ENCODE measurements around the gene ANKRD29. TPM values are rescaled to one million over a fixed set of nuclear protein-coding genes. Genes with fewer than 3 reads are reported as not detected.

The ANKRD29 gene
- total and polyA plus RNA-seq, 2 experiments from 2014 or later, result 6.6 to 36.6 TPM

DNA sequence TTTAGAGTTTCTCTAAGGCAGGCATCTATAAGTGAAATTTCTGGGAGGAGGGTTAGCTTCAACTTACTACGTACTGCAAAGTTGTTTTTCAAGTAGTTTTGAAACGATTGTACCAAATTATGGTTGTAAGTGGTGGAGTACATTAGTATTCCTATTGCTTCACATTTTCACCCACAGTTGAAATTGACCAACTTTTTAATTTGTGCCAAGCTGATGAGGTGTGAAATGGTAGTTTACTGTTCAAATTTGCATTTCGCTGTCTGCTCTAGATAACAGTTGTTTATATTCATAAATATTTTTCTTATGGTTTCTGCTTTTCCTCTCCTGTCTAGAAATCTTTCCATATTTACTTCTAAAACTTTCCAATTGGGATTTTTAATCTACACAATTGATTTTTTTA lies 95.0 kb downstream of the ANKRD29 start:
- H3K27me3 Mint-ChIP-seq (ENCODE audit: insufficient read depth, low read depth, poor library complexity), result no peaks in the 10 kb centered on the region
- Histone ChIP-seq H3K4me3 (no peak overlapping the region), H3K27ac (ENCODE audit: low read depth) (no peak overlapping the region), H3K27me3 (ENCODE audit: insufficient read depth) (no peaks in the 10 kb centered on the region), H3K4me1 (ENCODE audit: insufficient read depth) (no peaks in the 10 kb centered on the region), H3K79me2 (replicated peaks; ENCODE audit: insufficient read depth) (no peaks in the 10 kb centered on the region), H3F3A (replicated peaks; ENCODE audit: low read depth) (no peaks in the 10 kb centered on the region), H3K9me2 (ENCODE audit: insufficient read depth) (no peaks in the 10 kb centered on the region), H4K20me1 (replicated peaks; ENCODE audit: insufficient read depth) (no peaks in the 10 kb centered on the region; the same call in 1 of the 2 replicates), H2AFZ (no peak overlapping the region), H3K36me3 (ENCODE audit: insufficient read depth) (peaks cover 56% of the 10 kb centered on the region), H3K4me2 (no peak overlapping the region)
- TF ChIP-seq JUNB (IDR thresholded peaks at IDR 0.05; ENCODE audit: unreplicated experiment), result no peak
- TF ChIP-seq, protein P1, sequence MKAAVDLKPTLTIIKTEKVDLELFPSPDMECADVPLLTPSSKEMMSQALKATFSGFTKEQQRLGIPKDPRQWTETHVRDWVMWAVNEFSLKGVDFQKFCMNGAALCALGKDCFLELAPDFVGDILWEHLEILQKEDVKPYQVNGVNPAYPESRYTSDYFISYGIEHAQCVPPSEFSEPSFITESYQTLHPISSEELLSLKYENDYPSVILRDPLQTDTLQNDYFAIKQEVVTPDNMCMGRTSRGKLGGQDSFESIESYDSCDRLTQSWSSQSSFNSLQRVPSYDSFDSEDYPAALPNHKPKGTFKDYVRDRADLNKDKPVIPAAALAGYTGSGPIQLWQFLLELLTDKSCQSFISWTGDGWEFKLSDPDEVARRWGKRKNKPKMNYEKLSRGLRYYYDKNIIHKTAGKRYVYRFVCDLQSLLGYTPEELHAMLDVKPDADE (IDR thresholded peaks at IDR 0.05), result no peak
- TF ChIP-seq POLR2AphosphoS5 (IDR thresholded peaks at IDR 0.05; ENCODE audit: low read depth), result no peak
- TF ChIP-seq, protein P2, sequence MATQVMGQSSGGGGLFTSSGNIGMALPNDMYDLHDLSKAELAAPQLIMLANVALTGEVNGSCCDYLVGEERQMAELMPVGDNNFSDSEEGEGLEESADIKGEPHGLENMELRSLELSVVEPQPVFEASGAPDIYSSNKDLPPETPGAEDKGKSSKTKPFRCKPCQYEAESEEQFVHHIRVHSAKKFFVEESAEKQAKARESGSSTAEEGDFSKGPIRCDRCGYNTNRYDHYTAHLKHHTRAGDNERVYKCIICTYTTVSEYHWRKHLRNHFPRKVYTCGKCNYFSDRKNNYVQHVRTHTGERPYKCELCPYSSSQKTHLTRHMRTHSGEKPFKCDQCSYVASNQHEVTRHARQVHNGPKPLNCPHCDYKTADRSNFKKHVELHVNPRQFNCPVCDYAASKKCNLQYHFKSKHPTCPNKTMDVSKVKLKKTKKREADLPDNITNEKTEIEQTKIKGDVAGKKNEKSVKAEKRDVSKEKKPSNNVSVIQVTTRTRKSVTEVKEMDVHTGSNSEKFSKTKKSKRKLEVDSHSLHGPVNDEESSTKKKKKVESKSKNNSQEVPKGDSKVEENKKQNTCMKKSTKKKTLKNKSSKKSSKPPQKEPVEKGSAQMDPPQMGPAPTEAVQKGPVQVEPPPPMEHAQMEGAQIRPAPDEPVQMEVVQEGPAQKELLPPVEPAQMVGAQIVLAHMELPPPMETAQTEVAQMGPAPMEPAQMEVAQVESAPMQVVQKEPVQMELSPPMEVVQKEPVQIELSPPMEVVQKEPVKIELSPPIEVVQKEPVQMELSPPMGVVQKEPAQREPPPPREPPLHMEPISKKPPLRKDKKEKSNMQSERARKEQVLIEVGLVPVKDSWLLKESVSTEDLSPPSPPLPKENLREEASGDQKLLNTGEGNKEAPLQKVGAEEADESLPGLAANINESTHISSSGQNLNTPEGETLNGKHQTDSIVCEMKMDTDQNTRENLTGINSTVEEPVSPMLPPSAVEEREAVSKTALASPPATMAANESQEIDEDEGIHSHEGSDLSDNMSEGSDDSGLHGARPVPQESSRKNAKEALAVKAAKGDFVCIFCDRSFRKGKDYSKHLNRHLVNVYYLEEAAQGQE (IDR thresholded peaks at IDR 0.05; ENCODE audit: unreplicated experiment), result no peak
- DNase-seq (ENCODE audit: low spot score) (no peak), ATAC-seq (no peak)
- no peak overlapping the region for H3K4me3 Mint-ChIP-seq
- H3K9me3 Mint-ChIP-seq, result no peaks in the 10 kb centered on the region
- no peaks in the 10 kb centered on the region for H3K4me1 Mint-ChIP-seq
- peaks cover 41% of the 10 kb centered on the region for H3K36me3 Mint-ChIP-seq (ENCODE audit: low read depth)
- no peak overlapping the region for H3K27ac Mint-ChIP-seq

DNA sequence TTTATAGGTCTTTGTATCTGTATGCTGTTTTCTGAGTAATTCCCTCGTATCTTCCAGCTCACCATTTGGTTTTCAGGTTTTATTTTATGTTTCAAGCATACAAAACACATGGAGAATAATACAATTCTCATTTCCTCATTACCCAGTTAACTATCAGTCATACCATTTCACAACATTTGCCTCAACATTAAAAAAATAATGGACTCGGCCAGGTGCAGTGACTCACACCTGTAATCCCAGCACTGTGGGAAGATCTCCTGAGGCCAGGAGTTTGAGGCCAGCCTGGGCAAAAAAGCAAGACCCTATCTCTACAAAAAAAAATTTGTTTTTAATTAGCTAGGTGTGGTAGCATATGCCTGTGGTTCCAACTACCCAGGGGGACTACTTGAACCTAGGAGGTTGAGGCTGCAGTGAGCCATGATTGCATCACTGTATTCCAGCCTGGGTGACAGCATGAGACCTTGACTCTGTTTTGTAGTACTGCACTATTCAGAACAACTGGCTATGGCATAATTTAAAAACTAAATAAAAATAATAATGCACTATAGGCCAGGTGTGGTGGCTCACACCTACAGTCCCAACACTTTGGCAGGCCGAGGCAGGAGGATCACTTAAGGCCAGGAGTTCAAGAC lies 96.7 kb downstream of the ANKRD29 start:
- H3K4me1 ChIP-seq (ENCODE audit: insufficient read depth), result no peaks in the 10 kb centered on the region
- H3K4me1 Mint-ChIP-seq, result no peaks in the 10 kb centered on the region
- peaks cover 2% of the 10 kb centered on the region for H3K27me3 Mint-ChIP-seq (ENCODE audit: insufficient read depth, low read depth, poor library complexity)
- no peaks in the 10 kb centered on the region for H3K27me3 ChIP-seq (ENCODE audit: insufficient read depth)
- DNase-seq (ENCODE audit: low spot score) (no peak), ATAC-seq (no peak)
- H2AFZ ChIP-seq, result no peak overlapping the region
- no peaks in the 10 kb centered on the region for H3K9me2 ChIP-seq (ENCODE audit: insufficient read depth)
- H3K4me2 ChIP-seq, result no peak overlapping the region
- no peaks in the 10 kb centered on the region for H3F3A ChIP-seq (replicated peaks; ENCODE audit: low read depth)
- H3K36me3 ChIP-seq (ENCODE audit: insufficient read depth), result peaks cover 46% of the 10 kb centered on the region
- peaks cover 53% of the 10 kb centered on the region for H3K36me3 Mint-ChIP-seq (ENCODE audit: low read depth)
- no peak overlapping the region for H3K27ac Mint-ChIP-seq
- no peaks in the 10 kb centered on the region for H3K9me3 Mint-ChIP-seq
- H4K20me1 ChIP-seq (replicated peaks; ENCODE audit: insufficient read depth), result no peaks in the 10 kb centered on the region; the same call in 1 of the 2 replicates
- no peak overlapping the region for H3K4me3 ChIP-seq
- no peak overlapping the region for H3K4me3 Mint-ChIP-seq
- no peaks in the 10 kb centered on the region for H3K79me2 ChIP-seq (replicated peaks; ENCODE audit: insufficient read depth)
- no peak overlapping the region for H3K27ac ChIP-seq (ENCODE audit: low read depth)
- TF ChIP-seq STAT1 (IDR thresholded peaks at IDR 0.05; ENCODE audit: unreplicated experiment), result no peak
- TF ChIP-seq JUNB (IDR thresholded peaks at IDR 0.05; ENCODE audit: unreplicated experiment), result no peak
- no peak for TF ChIP-seq CREB1 (CRISPR knock-in tag; IDR thresholded peaks at IDR 0.05; ENCODE audit: low read depth)
- TF ChIP-seq, protein P2 (IDR thresholded peaks at IDR 0.05; ENCODE audit: unreplicated experiment), result no peak
